CD4-positive, alpha-beta T cell treated with Interleukin-4 for 1 hour (primary cell): ENCODE measurements around the gene EFNA2.

Experiments
- DNase-seq, 2 donors: peaks; one replicate each; pipeline ENCODE4 v3.0.0-alpha.2; 2020 to 2022

Gene EFNA2

GRCh38 chr19:1284979-1285736 is 515 bp upstream of the EFNA2 start:
- no peak for DNase-seq

DNA sequence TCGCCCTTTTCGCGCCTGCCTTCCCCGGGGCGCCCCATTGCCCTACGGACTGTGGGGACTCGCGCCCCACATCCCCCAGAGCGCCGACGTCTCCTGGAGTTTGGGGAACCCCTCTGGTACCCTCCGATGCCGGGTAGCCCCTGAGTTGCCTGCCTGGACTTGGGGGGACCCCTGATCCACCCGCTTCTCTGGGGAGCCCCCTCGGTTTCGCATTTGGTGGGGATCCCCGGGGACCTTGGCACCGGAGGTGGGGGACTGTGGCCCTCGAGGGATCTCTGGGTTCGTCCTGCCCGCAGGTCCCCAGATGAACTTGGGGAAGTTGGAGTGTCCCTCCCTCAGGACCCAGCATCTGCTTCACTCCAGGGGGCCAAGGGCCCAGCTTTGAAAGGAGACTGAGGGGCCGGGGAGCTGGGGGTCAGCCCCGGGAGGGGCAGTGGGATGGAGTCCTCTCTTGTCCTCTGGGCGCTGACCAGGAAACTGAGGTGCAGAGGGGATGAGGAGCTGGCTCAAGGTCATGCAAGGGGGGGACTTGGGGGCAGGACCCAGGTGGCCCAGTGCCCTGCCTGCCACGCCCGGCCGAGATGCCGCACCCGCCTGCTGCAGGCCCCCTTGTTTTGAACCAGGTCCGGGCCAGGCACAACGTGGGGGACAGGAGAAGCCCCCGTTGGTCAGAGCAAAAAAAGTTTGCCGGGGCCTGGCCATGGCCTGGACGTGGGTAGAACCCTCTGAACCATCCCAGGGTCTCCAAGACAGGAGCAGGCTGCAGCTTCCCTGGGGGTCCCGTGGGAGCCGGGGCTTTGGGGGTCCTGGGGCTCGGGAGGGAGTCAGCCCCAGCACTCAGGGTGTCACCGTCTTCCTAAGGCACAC is 1.0 kb downstream of the EFNA2 start:
- no peak for DNase-seq

- DNase-seq = no peak
Measured at GRCh38 chr19:1287354-1288225, 1.9 kb downstream of the EFNA2 start.

DNA sequence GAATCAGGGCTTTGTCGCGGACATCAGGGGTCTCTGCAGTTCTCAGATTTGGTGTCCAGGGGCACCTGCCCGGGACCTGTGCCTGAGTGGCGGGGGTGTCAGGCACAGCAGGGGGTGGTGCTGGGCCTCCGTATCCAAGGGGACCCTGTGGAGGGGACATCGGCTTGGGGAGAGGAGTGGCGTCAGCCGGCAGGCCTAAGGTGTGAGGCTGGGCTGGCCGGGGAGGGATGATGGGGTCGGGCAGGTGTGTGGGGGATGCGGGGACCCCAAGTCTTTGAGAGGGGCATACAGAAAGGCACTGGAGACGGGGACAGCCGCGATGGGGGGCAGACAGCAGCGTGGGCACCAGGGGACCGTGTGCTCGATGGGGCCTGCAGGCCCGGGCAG is 2.5 kb downstream of the EFNA2 start:
- no peak for DNase-seq

DNA sequence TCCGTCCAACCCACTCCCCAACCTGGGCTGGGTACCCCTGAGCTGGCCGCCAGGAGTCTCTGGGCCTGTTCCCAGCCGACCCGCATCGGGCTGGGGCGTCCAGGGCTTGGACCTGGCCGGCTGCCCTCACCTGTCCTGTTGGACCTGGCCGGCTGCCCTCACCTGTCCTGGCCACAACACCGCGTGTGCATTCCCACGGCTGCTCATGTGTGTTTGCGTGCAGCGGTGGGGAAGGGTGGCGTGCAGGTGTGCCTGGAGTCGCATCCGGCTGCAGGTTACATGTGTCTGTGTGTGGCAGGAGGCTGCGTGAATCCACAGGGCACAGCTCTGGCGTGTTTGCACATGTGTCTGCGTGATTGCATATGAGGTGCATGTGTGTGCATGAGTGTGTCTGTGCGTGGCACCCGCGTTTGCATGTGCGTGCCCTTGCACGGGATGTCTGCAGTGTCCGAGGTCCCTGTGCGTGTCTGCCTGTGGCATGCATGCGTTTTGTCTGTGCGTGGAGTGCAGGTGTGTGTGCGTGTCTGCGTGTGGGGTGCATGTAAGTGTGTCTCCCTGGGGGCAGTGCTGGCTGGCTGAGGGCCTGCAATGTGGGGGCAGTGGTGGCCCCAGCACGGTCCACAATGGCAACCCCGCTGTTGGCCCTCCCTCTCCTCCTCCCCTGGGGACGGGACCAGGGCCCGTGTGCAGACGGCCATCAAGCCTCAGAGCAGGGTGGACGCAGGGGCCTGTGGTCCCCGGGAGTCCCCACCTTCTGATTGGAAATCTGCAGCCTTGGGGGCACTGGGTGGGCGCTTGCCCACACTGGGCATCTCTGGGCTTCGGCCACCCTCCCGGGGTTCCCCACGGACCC is 3.4 kb downstream of the EFNA2 start:
- no peak for DNase-seq

GRCh38 chr19:1289686-1290025 is 4.0 kb downstream of the EFNA2 start:
- DNase-seq = no peak

DNA sequence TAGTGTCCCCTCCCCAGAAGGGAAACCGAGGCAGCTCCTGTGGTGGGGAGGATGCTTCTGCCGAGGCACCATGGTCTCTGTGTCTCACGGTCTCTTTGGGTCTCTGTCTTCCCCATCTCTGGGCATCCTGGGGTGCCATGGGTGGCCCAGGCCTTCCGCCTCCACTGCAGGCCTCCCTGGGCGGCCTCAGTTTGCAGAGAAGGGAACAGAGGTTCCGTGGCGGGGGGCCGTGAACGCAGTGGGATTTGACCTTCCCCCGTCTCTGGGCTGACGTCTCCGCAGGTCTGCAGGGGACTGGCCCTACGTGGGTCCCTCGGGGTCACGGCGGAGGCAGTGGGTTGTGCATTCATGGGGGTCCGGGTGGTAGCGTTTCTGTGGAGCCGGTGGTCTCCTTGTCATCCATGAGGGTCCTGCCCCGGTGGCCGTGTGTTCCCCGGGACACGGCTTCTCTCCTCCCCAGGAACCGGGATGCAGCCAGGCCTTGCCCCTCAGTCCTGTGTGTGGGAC is 4.6 kb downstream of the EFNA2 start:
- no peak for DNase-seq

DNA sequence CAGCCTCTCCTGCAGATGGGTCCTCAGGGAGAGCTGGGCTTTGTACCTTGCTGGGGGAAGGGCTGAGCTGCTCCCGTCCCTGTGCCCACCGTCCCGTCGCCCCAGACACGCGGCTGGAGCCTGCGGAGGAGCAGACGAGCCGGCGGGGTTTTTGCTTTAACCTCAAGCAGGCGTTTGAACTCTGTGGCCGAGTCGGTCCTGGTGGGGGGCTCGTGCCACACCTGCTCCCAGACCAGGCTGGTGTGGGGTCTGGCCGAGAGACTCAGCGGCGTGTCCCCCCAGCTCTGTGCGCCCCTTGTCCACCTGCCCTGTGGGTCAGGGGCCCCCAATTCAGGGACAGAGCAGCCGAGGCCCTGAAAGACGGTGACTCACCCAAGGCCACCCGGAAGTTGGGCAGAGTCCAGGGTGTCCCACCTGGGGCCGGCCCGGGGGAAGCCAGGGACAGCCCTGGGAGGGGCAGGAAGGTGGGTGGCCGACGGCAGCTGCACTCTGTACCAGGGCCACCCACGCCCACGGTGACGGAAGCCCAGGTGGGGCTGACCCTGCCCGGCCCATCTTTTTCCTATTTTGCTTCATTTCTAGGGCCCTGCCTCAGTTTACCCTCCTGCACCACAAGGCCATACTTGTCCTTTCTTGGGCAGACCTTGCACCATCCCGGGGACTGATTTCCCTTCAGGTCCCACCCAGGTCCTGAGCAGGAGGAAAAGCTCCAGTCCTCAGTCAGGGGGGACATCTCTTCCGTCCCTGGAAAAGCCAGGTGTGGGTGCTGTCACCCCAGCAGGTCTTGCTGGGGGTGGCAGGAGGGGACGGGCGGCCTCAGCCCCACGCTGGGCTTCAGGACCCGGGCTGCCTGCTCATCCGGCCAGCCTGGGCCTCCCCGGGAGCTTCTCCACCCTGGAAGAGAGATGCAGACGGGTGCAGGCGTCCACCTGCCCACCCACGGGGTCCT is 5.3 kb downstream of the EFNA2 start:
- DNase-seq = no peak

DNA sequence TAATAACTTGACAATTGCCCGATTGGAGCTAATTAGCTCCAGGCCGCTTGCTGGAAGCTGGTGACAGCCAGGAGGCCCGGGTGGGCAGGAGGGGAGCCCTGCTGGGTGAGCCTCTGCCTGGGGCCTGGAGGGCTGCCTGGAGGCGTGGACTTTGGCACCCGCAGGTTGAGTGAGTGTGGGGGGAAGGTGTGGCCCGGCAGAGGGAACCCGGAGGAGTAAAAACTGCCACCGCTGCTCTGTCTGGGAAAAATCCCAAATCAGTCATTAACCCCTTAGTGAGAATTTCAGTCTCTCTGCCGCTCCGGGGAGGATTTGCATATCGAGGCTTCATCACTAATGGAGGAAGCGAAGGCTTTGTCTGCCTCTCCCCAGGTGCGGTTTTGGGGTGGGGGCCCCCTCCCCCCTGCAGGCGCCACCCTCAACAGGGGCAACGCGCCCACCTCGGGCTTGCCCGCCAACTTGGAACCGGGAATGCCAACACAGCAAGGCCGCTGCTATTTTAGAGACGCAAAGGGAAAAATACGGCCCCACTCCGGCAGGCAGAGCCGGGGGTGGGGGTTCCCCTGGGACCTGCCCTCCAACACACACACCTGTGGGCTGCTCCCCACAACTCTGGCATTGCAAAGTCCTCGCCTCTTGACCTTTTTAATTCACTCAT is 6.2 kb downstream of the EFNA2 start:
- no peak for DNase-seq

DNA sequence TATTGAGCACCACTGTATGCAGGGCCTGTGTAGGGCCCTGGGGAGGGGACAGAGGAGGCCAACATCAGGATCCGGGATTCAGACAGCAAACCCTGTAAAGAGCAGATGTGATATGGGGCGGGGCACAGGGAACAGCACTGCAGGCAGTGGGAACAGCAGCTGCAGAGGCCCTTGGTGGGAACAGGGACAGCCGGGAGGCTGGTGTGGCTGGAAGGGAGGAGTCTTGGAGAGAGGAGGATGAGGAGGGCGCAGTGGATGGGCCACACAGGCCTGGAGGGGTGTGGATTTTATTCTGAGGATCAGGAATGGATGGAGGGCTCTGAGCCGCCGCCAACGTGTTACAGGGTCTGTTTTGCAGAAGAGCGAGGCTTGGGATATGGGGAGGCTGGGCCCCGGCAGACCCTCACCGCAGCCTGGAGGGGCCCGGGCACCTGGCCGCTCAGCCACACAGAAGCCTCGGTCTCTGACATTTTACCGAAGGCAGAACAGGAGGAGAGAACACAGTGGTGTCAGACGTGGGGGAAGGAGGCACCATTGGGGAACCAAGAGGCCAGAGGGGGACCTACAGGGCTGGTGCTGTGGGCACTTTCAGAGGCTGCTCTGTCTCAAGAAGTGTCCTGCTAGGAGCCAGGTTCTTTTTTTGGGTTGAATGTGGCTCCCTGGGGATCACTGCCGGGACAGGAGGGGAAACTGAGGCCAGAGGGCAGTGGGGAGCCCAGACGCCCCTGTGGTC is 6.9 kb downstream of the EFNA2 start:
- no peak for DNase-seq

DNA sequence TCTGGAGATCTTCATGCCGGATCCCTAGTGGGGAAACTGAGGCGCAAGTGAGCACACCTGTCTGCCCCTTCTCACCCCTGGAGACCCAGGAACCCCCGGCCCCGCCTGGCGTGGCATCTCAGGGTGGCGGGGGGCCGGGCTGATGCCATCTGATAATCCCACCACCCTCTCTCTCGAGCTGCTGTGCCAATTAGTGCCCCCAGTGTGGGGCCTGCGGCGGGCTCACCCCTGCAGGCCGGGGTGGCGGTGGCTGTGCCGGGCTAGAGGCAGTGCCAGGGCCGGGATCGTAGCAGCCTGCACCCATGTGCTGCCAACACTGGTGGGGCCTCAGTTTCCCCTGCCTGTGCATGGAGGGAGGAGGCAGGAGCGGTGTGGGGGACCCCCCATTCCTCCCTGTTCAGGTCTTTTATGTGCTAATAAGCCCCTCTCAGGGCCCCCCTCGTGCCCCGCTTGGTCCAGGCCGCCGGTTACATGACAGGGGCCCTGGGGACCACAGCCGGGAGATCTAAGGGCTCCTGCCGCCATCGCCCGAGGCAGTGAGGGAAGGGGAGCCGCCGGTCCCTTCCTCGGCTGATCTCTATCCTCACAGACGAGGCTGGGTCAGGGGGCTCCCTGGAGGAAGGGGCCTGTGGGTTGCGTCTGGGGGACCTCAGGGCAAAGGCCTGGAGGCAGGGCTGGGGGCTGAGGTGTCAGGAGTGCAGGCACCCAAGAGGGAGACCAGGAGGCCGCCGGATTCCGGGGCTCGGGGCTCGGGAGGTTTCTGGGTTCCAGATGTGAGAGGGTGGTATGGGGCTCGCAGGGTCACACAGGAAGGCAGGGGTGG is 8.3 kb downstream of the EFNA2 start:
- DNase-seq = no peak

DNA sequence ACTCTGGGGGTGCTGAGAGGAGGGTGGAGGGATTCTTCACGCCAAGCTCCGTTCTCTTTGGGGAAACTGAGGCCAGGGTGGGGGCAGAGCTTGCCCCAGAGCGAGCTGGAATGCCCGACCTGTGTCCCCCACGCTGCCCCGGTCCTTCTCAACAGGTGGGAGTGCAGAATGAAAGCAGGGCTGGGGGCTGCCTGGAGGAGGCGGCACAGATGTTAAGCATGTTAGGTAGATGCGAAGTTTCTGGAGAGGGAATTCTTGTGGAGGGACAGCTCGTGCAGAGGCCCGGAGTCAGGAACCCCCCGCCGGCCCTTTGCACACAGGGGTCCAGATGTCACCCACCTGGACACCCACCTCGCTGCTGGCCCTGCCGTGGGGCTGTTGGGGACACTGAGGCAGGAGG is 9.0 kb downstream of the EFNA2 start:
- DNase-seq = no peak

GRCh38 chr19:1295169-1296012 is 9.7 kb downstream of the EFNA2 start:
- no peak for DNase-seq

DNA sequence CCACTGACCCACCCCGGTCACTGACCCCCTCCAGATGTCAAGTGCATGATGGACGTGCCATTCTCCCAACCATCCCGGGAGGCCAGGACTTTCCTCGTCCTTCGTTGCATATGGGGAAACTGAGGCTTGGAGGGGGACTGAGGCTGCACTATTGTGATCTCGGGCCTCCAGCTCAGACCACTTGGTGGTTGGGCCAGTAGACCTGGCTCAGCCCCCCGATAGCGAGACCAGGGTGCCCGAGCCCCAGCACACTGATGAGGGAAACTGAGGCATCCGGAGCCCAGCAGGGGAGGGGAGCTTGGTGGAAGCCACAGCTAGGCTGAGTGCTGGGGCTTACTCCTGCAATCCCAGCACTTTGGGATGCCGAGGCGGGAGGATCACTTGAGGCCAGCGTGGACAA is 10.4 kb downstream of the EFNA2 start:
- DNase-seq = no peak

DNA sequence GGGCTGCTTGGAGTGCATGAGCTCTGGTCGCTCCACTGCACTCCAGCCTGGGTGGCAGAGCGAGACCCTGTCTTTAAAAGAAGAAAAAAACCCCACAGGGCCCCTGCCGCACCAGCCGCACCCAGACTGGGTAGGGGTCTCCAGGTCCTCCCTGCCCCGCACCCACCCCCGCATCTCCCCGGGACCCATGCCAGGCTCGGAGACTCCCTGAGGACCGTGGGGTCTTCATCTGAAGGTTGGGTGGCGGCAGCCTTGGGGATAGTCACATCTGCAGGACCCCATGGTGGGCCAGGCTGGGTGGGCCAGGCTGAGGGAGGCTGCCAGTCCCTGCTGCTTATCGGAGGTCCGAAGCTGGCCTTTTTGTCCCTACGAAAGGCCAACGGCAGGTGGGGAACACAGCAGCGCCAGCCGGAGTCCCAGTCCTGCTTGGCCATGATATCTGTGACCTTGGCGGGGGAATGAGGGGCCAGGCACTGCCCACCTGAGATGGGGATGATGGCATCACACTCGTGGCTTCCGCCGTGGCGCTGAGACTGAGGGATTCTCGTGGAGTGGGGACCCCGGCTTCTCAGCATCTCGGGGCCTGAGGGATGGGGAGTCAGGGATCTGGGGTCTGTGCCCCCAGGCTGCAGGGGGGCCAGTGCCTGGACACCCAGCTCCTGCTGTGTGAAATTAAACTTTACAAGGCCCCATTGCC is 11.1 kb downstream of the EFNA2 start:
- no peak for DNase-seq

DNA sequence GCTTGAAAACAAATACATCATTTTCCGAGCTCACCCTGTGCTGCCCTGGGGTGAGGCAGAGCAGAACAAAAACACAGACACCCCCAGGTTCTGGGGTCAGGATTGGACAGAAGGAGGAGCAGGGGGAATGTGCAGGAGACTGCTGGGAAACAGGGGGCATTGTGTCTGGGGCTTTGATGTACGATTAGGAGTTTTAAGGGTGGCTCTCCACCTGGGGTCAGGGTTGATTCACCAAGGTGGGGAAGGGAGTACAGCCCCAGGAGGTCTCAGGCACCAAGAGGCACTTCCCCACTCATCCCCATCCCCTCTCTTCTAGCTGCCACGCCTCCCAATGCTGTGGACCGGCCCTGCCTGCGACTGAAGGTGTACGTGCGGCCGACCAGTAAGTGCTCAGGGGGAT is 12.6 kb downstream of the EFNA2 start:
- DNase-seq = no peak

DNA sequence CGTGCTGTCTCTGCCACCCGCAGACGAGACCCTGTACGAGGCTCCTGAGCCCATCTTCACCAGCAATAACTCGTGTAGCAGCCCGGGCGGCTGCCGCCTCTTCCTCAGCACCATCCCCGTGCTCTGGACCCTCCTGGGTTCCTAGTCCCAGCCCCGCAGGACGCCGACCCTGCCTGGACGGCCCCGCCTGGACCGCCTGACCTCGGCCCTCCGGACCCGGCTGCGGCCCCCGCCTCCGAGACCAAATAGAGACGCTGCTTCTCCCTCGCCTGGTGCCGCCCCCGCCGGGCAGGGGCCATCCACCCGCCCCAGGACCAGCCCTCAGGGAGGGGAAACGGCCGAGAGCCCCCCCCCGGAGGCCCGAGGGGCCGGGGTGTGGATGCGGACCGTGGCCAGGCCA is 14.1 kb downstream of the EFNA2 start:
- no peak for DNase-seq
